SK-N-MC (cell line): ENCODE measurements around the gene SRGAP1.

Experiments
- DNase-seq: peaks from one replicate; pipeline ENCODE4 v3.0.0-alpha.2; 2011; ENCODE audit warnings: low read depth, low spot score
- H3K27ac ChIP-seq: fragments of 200-600 bp; sonication (generic); 2 replicates; pipeline ENCODE4 v1.5.1; 2016; ENCODE audit warnings: mixed run types
- H3K36me3 ChIP-seq: fragments of 200-600 bp; sonication (generic); 2 replicates; pipeline ENCODE4 v1.6.1; 2017; ENCODE audit warnings: antibody characterized with exemption, low read length, mixed read lengths; ENCODE audit not compliant: insufficient read depth
- H3K4me3 ChIP-seq: fragments of 200-600 bp; sonication (generic); 2 replicates; pipeline ENCODE4 v1.5.1; 2016
- H3K9ac ChIP-seq: fragments of 200-600 bp; sonication (generic); 2 replicates; pipeline ENCODE4 v1.8.0; 2017; ENCODE audit warnings: mixed run types, mixed read lengths; ENCODE audit not compliant: insufficient read length
- H3K9me3 ChIP-seq: fragments of 200-600 bp; sonication (generic); 2 replicates; pipeline ENCODE4 v1.6.1; 2017; ENCODE audit warnings: low read depth, mild to moderate bottlenecking, antibody characterized with exemption, low read length, moderate library complexity, mixed read lengths
- EZH2 ChIP-seq: fragments of 200-600 bp; sonication (generic); IDR thresholded peaks from one replicate; pipeline ENCODE4 v1.6.1; 2017; ENCODE audit warnings: antibody characterized with exemption
- FOXP2 ChIP-seq: optimal IDR thresholded peaks from 2 replicates; pipeline ENCODE3; 2011; ENCODE audit warnings: mild to moderate bottlenecking, moderate library complexity; ENCODE audit not compliant: insufficient read depth; ENCODE audit errors: extremely low read length, control extremely low read depth
- POLR2AphosphoS5 ChIP-seq: IDR thresholded peaks from 2 replicates; pipeline ENCODE4 v1.6.1; 2012; ENCODE audit warnings: mild to moderate bottlenecking, low read depth, low read length, borderline replicate concordance

The SRGAP1 gene

DNA sequence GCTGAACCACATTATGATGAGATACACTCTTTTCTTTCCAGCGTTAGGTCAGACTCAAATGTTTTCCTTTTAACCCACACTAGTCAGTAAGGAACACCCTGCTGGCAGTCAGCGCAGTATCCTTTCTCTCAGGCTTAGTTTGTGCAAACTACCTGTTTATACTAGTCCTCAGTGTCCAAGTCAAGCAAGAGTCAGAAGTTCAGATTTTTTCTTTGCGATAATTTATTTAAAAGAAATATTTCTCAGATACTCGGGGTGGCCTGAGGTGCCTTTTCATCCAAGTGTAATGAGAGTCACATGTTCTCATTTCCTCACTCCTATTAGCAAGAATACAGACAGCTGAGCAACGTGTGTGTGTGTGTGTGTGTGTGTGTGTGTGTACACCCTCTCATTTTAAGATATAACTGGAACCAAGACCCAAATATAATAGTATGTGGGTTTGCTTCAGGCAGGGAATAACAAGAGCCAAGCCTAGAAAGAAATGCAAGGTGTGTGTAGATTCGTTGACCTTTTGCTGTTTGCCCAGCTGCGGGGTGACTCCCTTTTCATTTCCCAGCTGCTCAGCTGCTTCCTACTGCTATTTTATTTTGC lies 194.9 kb downstream of the SRGAP1 start:
- no peak overlapping the region for H3K9ac ChIP-seq
- H3K4me3 ChIP-seq = peak overlapping the region; percentile 37; the same call in 1 of the 2 replicates
- H3K27ac ChIP-seq = peak overlapping the region; percentile 29
- H3K9me3 ChIP-seq = peaks cover 7% of the 10 kb centered on the region; the same call in 1 of the 2 replicates
- DNase-seq = no peak
- TF ChIP-seq FOXP2 = no peak
- no peaks in the 10 kb centered on the region for H3K36me3 ChIP-seq

- no peaks in the 10 kb centered on the region for H3K9me3 ChIP-seq
- H3K9ac ChIP-seq = peak overlapping the region; percentile 43
- TF ChIP-seq POLR2AphosphoS5 = peak; percentile 53; the same call in 1 of the 2 replicates
- no peak for TF ChIP-seq FOXP2
- no peak for TF ChIP-seq EZH2
- H3K36me3 ChIP-seq = no peaks in the 10 kb centered on the region
- DNase-seq = peak; percentile 81
- peak overlapping the region; percentile 94 for H3K27ac ChIP-seq
- peak overlapping the region; percentile 73 for H3K4me3 ChIP-seq
Measured at GRCh38 chr12:64042911-64043310, 198.4 kb downstream of the SRGAP1 start.

DNA sequence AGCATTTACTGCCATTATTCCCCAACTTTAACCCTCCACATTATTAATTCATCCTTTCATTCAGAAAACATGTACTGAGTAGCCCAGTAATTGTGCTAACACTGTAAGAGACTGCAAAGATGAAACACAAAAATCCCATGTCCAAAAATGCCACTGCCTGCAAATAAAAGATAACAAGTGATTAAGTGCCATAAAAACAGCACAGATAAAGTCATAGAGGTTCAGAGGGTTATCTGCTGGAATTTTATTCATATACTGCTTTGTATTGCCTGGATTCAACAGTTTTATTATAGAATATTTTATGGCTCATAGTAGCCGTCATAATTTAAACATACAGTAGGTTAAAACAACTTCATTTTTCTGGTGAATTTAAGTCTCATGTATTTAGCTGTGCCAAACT lies 199.7 kb downstream of the SRGAP1 start:
- H3K27ac ChIP-seq = peak overlapping the region; percentile 94

DNA sequence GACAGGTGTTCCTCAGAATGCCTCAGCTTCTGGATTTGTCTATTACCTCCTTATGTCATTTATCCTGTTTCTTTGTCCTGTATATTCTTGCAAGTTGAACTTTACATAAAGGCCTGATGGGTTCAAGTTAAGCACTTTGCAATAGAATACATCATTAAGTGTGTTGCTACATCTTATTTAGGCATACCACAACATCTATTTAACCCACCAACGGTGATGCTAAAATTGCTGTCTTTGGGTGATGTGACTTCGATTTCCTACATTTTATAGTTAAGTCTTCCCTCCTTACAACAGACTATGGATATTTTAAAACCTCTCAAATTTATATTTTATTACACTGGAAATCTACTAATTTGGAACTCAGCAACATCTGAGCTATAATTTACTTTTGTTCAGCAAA lies 206.6 kb downstream of the SRGAP1 start:
- Histone ChIP-seq H3K9me3 (no peaks in the 10 kb centered on the region), H3K27ac (no peak overlapping the region), H3K4me3 (no peak overlapping the region), H3K36me3 (no peaks in the 10 kb centered on the region), H3K9ac (no peak overlapping the region)
- DNase-seq = no peak
- TF ChIP-seq FOXP2 (no peak), POLR2AphosphoS5 (no peak), EZH2 (no peak)

More for the DNA sequence above, 199.7 kb downstream of the SRGAP1 start:
- TF ChIP-seq EZH2 = no peak
- no peak for TF ChIP-seq FOXP2
- TF ChIP-seq POLR2AphosphoS5 = no peak
- H3K9ac ChIP-seq = no peak overlapping the region
- no peaks in the 10 kb centered on the region for H3K9me3 ChIP-seq
- peak overlapping the region; percentile 73 for H3K4me3 ChIP-seq
- H3K36me3 ChIP-seq = no peaks in the 10 kb centered on the region
- no peak for DNase-seq

DNA sequence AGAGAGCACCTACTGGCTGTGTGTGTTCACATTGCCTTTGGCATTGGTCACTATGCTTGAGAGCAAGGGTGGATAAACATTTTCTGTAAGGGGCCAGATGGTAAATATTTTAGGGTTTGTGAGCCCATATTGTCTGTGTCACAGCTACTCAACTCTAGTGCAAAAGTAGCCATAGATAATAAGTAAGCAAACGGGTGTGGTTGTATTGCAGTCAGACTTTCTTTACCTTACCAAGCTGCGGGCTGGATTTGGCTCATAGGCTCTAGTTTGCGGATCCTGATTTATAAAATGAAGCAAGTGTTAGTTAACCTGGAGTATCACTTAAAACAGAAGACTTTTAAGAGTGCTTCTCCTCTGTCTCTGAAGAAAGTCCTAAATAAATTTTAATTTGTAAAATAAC lies 208.6 kb downstream of the SRGAP1 start:
- H3K36me3 ChIP-seq = no peaks in the 10 kb centered on the region
- TF ChIP-seq EZH2 = no peak
- TF ChIP-seq FOXP2 = no peak
- TF ChIP-seq POLR2AphosphoS5 = no peak
- no peak for DNase-seq

GRCh38 chr12:64054079-64054520 lies 209.6 kb downstream of the SRGAP1 start:
- H3K4me3 ChIP-seq = no peak overlapping the region
- DNase-seq = no peak
- H3K9me3 ChIP-seq = no peaks in the 10 kb centered on the region
- H3K27ac ChIP-seq = no peak overlapping the region; the same call in 1 of the 2 replicates
- H3K36me3 ChIP-seq = no peaks in the 10 kb centered on the region
- no peak overlapping the region for H3K9ac ChIP-seq
- TF ChIP-seq POLR2AphosphoS5 (no peak), FOXP2 (no peak), EZH2 (no peak)

More for the DNA sequence above, 208.6 kb downstream of the SRGAP1 start:
- Histone ChIP-seq H3K27ac (no peak overlapping the region), H3K9me3 (no peaks in the 10 kb centered on the region), H3K9ac (no peak overlapping the region), H3K4me3 (no peak overlapping the region)

DNA sequence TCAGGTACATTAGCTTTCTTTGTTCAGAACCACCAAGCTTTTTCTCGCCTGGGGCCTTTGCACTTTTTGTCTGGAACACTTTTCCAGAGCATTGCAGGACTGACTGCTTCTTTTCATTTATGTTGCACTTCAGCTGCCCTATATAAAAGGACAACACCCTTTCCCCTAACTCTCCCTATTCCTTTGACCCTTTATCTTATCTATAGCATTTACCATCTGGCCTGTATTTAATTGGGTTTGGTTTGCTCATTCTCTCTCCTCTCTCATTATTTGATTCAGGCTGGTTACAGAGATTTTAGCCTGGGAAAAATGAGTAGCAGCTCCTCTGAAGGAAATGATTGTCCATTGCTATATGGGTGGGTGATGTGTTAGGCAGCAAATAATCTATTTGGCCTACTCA lies 212.2 kb downstream of the SRGAP1 start:
- Histone ChIP-seq H3K27ac (no peak overlapping the region), H3K4me3 (no peak overlapping the region), H3K36me3 (no peaks in the 10 kb centered on the region), H3K9ac (no peak overlapping the region), H3K9me3 (no peaks in the 10 kb centered on the region)
- no peak for DNase-seq
- no peak for TF ChIP-seq POLR2AphosphoS5
- no peak for TF ChIP-seq FOXP2
- no peak for TF ChIP-seq EZH2

GRCh38 chr12:64057706-64058105 lies 213.2 kb downstream of the SRGAP1 start:
- no peaks in the 10 kb centered on the region for H3K9me3 ChIP-seq
- no peak overlapping the region for H3K27ac ChIP-seq
- no peaks in the 10 kb centered on the region for H3K36me3 ChIP-seq
- H3K4me3 ChIP-seq = no peak overlapping the region
- DNase-seq = no peak
- H3K9ac ChIP-seq = no peak overlapping the region
- no peak for TF ChIP-seq EZH2
- no peak for TF ChIP-seq POLR2AphosphoS5
- no peak for TF ChIP-seq FOXP2
